SK-N-SH (cell line): ENCODE data around the gene CCNI2.
A peak's percentile ranks its signal among the peaks of the same experiment; 100 is the strongest.

Experiments used
- CTCF ChIP-seq: fragments of 200-600 bp; sonication (generic); IDR thresholded peaks from 2 replicates; pipeline ENCODE4 v1.6.1; 2017; ENCODE audit warnings: antibody characterized with exemption, mild to moderate bottlenecking, moderate library complexity
- FOSL2 ChIP-seq: IDR thresholded peaks from 2 replicates; pipeline ENCODE4 v1.4.0; 2012; ENCODE audit warnings: low read depth, mild to moderate bottlenecking, moderate library complexity, borderline replicate concordance
- MEF2A ChIP-seq: IDR thresholded peaks from 2 replicates; pipeline ENCODE4 v1.4.0; 2012; ENCODE audit warnings: low read depth, borderline replicate concordance
- REST ChIP-seq: IDR thresholded peaks from 2 replicates; pipeline ENCODE4 v1.6.1; 2012; ENCODE audit warnings: mild to moderate bottlenecking, low read depth, low read length, moderate library complexity

- TF ChIP-seq FOSL2 (no peak), MEF2A (no peak), REST (no peak), CTCF (peak; percentile 54)
Observed at GRCh38 chr5:132746954-132747615, at the start of gene CCNI2.
